ENCODE measurements around the gene CREM. TPM values are rescaled to one million over a fixed set of nuclear protein-coding genes. Genes with fewer than 3 reads are reported as not detected.

CREM gene
- total RNA-seq, 2 donors from 2014 or later, result 50.8 to 79.2 TPM

GRCh38 chr10:35112571-35112970 lies 14.1 kb upstream of the CREM start:
- no peaks in the 10 kb centered on the region for H3K4me1 Mint-ChIP-seq
- no peak overlapping the region for H3K4me3 Mint-ChIP-seq
- H3K27ac Mint-ChIP-seq, result no peak overlapping the region
- H3K27me3 Mint-ChIP-seq, result peaks cover 13% of the 10 kb centered on the region
- no peak for ATAC-seq
- H3K9me3 ChIP-seq (ENCODE audit: control insufficient read depth, low read length, poor library complexity, severe bottlenecking), result no peaks in the 10 kb centered on the region
- no peaks in the 10 kb centered on the region for H3K36me3 Mint-ChIP-seq (ENCODE audit: low read depth)
- DNase-seq, result no peak

GRCh38 chr10:35119378-35119777 lies 7.3 kb upstream of the CREM start:
- peaks cover 5% of the 10 kb centered on the region for H3K4me1 Mint-ChIP-seq
- H3K4me3 Mint-ChIP-seq, result no peak overlapping the region
- no peaks in the 10 kb centered on the region for H3K9me3 ChIP-seq (ENCODE audit: control insufficient read depth, low read length, poor library complexity, severe bottlenecking)
- H3K36me3 Mint-ChIP-seq (ENCODE audit: low read depth), result no peaks in the 10 kb centered on the region
- H3K27ac Mint-ChIP-seq, result peak overlapping the region; percentile 74
- ATAC-seq (no peak), DNase-seq (no peak)
- no peaks in the 10 kb centered on the region for H3K27me3 Mint-ChIP-seq

GRCh38 chr10:35124540-35124939 lies 2.1 kb upstream of the CREM start:
- no peaks in the 10 kb centered on the region for H3K9me3 ChIP-seq (ENCODE audit: control insufficient read depth, low read length, poor library complexity, severe bottlenecking)
- Mint-ChIP-seq H3K27ac (peak overlapping the region; percentile 100), H3K4me1 (peaks cover 26% of the 10 kb centered on the region), H3K4me3 (peak overlapping the region; percentile 4), H3K36me3 (ENCODE audit: low read depth) (no peaks in the 10 kb centered on the region), H3K27me3 (no peaks in the 10 kb centered on the region)
- DNase-seq, result no peak
- no peak for ATAC-seq

GRCh38 chr10:35126062-35126529 lies 550 bp upstream of the CREM start:
- ATAC-seq (no peak), DNase-seq (no peak)
- H3K9me3 ChIP-seq (ENCODE audit: control insufficient read depth, low read length, poor library complexity, severe bottlenecking), result no peaks in the 10 kb centered on the region
- H3K4me1 Mint-ChIP-seq, result peaks cover 32% of the 10 kb centered on the region
- H3K36me3 Mint-ChIP-seq (ENCODE audit: low read depth), result no peaks in the 10 kb centered on the region
- H3K4me3 Mint-ChIP-seq, result peak overlapping the region; percentile 96
- H3K27me3 Mint-ChIP-seq, result no peaks in the 10 kb centered on the region
- H3K27ac Mint-ChIP-seq, result peak overlapping the region; percentile 100

GRCh38 chr10:35127289-35127891 lies 744 bp downstream of the CREM start:
- ATAC-seq (no peak), DNase-seq (peak; percentile 41 to 50 (median 47))
- H3K4me3 Mint-ChIP-seq, result peak overlapping the region; percentile 96
- H3K27ac Mint-ChIP-seq, result peak overlapping the region; percentile 100
- no peaks in the 10 kb centered on the region for H3K27me3 Mint-ChIP-seq
- no peaks in the 10 kb centered on the region for H3K36me3 Mint-ChIP-seq (ENCODE audit: low read depth)
- H3K9me3 ChIP-seq (ENCODE audit: control insufficient read depth, low read length, poor library complexity, severe bottlenecking), result no peaks in the 10 kb centered on the region
- peaks cover 35% of the 10 kb centered on the region for H3K4me1 Mint-ChIP-seq

- H3K9me3 ChIP-seq (ENCODE audit: control insufficient read depth, low read length, poor library complexity, severe bottlenecking), result no peaks in the 10 kb centered on the region
- Mint-ChIP-seq H3K27me3 (no peaks in the 10 kb centered on the region), H3K36me3 (ENCODE audit: low read depth) (no peaks in the 10 kb centered on the region), H3K4me1 (peaks cover 38% of the 10 kb centered on the region), H3K4me3 (peak overlapping the region; percentile 96), H3K27ac (peak overlapping the region; percentile 100)
- ATAC-seq (no peak), DNase-seq (no peak)
Measured at GRCh38 chr10:35129185-35129674, 2.6 kb downstream of the CREM start.

- ATAC-seq (no peak), DNase-seq (no peak)
- Mint-ChIP-seq H3K4me3 (peak overlapping the region; percentile 57), H3K4me1 (peaks cover 37% of the 10 kb centered on the region), H3K27me3 (no peaks in the 10 kb centered on the region), H3K36me3 (ENCODE audit: low read depth) (no peaks in the 10 kb centered on the region), H3K27ac (peak overlapping the region; percentile 98)
- H3K9me3 ChIP-seq (ENCODE audit: control insufficient read depth, low read length, poor library complexity, severe bottlenecking), result no peaks in the 10 kb centered on the region
Measured at GRCh38 chr10:35130663-35131062, 4.0 kb downstream of the CREM start.

- Mint-ChIP-seq H3K27ac (peak overlapping the region; percentile 98), H3K4me1 (peaks cover 38% of the 10 kb centered on the region), H3K36me3 (ENCODE audit: low read depth) (no peaks in the 10 kb centered on the region), H3K4me3 (peak overlapping the region; percentile 89), H3K27me3 (no peaks in the 10 kb centered on the region)
- DNase-seq (no peak), ATAC-seq (no peak)
- H3K9me3 ChIP-seq (ENCODE audit: control insufficient read depth, low read length, poor library complexity, severe bottlenecking), result no peaks in the 10 kb centered on the region
Measured at GRCh38 chr10:35132727-35133126, 6.1 kb downstream of the CREM start.

GRCh38 chr10:35133586-35133985 lies 6.9 kb downstream of the CREM start:
- H3K4me1 Mint-ChIP-seq, result peaks cover 32% of the 10 kb centered on the region

GRCh38 chr10:35135861-35136260 lies 9.2 kb downstream of the CREM start:
- Mint-ChIP-seq H3K27me3 (no peaks in the 10 kb centered on the region), H3K4me3 (peak overlapping the region; percentile 73), H3K4me1 (peaks cover 24% of the 10 kb centered on the region), H3K27ac (peak overlapping the region; percentile 98), H3K36me3 (ENCODE audit: low read depth) (no peaks in the 10 kb centered on the region)
- no peak for DNase-seq
- ATAC-seq, result peak; percentile 18
- H3K9me3 ChIP-seq (ENCODE audit: control insufficient read depth, low read length, poor library complexity, severe bottlenecking), result no peaks in the 10 kb centered on the region

More at GRCh38 chr10:35133586-35133985, 6.9 kb downstream of the CREM start:
- Mint-ChIP-seq H3K36me3 (ENCODE audit: low read depth) (no peaks in the 10 kb centered on the region), H3K27me3 (no peaks in the 10 kb centered on the region), H3K27ac (peak overlapping the region; percentile 98), H3K4me3 (peak overlapping the region; percentile 19)
- ATAC-seq (no peak), DNase-seq (no peak)
- no peaks in the 10 kb centered on the region for H3K9me3 ChIP-seq (ENCODE audit: control insufficient read depth, low read length, poor library complexity, severe bottlenecking)

- no peaks in the 10 kb centered on the region for H3K9me3 ChIP-seq (ENCODE audit: control insufficient read depth, low read length, poor library complexity, severe bottlenecking)
- peaks cover 22% of the 10 kb centered on the region for H3K4me1 Mint-ChIP-seq
- H3K27ac Mint-ChIP-seq, result peak overlapping the region; percentile 98
- ATAC-seq (peak; percentile 44), DNase-seq (no peak)
- H3K4me3 Mint-ChIP-seq, result peak overlapping the region; percentile 73
- H3K36me3 Mint-ChIP-seq (ENCODE audit: low read depth), result no peaks in the 10 kb centered on the region
- no peaks in the 10 kb centered on the region for H3K27me3 Mint-ChIP-seq
Measured at GRCh38 chr10:35136263-35136815, 9.7 kb downstream of the CREM start.

- ATAC-seq (no peak), DNase-seq (no peak)
- no peaks in the 10 kb centered on the region for H3K9me3 ChIP-seq (ENCODE audit: control insufficient read depth, low read length, poor library complexity, severe bottlenecking)
- Mint-ChIP-seq H3K27me3 (no peaks in the 10 kb centered on the region), H3K4me1 (peaks cover 20% of the 10 kb centered on the region), H3K27ac (no peak overlapping the region), H3K4me3 (no peak overlapping the region), H3K36me3 (ENCODE audit: low read depth) (peaks cover 3% of the 10 kb centered on the region)
Measured at GRCh38 chr10:35140126-35140525, 13.5 kb downstream of the CREM start.

- DNase-seq (no peak), ATAC-seq (no peak)
- Mint-ChIP-seq H3K4me1 (peaks cover 16% of the 10 kb centered on the region), H3K27ac (no peak overlapping the region), H3K27me3 (no peaks in the 10 kb centered on the region), H3K4me3 (no peak overlapping the region), H3K36me3 (ENCODE audit: low read depth) (peaks cover 5% of the 10 kb centered on the region)
- H3K9me3 ChIP-seq (ENCODE audit: control insufficient read depth, low read length, poor library complexity, severe bottlenecking), result no peaks in the 10 kb centered on the region
Measured at GRCh38 chr10:35140727-35141126, 14.1 kb downstream of the CREM start.

GRCh38 chr10:35150308-35150707 lies 23.7 kb downstream of the CREM start:
- peak overlapping the region; percentile 91 for H3K4me3 Mint-ChIP-seq
- no peak for ATAC-seq
- H3K27ac Mint-ChIP-seq, result peak overlapping the region; percentile 98
- no peaks in the 10 kb centered on the region for H3K27me3 Mint-ChIP-seq
- no peak for DNase-seq
- peaks cover 29% of the 10 kb centered on the region for H3K4me1 Mint-ChIP-seq
- H3K9me3 ChIP-seq (ENCODE audit: control insufficient read depth, low read length, poor library complexity, severe bottlenecking), result no peaks in the 10 kb centered on the region
- H3K36me3 Mint-ChIP-seq (ENCODE audit: low read depth), result peaks cover under 1% of the 10 kb centered on the region

Measured in T-helper 17 cell (primary cell).